ENCODE data around the gene TRIM25. TPM values are rescaled to one million over a fixed set of nuclear protein-coding genes. Genes with fewer than 3 reads are reported as not detected.

TRIM25 gene
- total RNA-seq, 1 donor, result 70.3 TPM

- no peak overlapping the region for H3K4me3 ChIP-seq (ENCODE audit: low read depth, low read length)
- DNase-seq (ENCODE audit: low read depth), result no peak
- no peak for TF ChIP-seq CTCF (IDR thresholded peaks at IDR 0.05; ENCODE audit: insufficient read depth, low read length)
Observed at GRCh38 chr17:56884483-56885311, 29.2 kb downstream of the TRIM25 start.

GRCh38 chr17:56883616-56884015 lies 30.2 kb downstream of the TRIM25 start:
- DNase-seq (ENCODE audit: low read depth), result no peak
- TF ChIP-seq CTCF (IDR thresholded peaks at IDR 0.05; ENCODE audit: insufficient read depth, low read length), result no peak

GRCh38 chr17:56881685-56882295 lies 32.1 kb downstream of the TRIM25 start:
- no peak overlapping the region for H3K4me3 ChIP-seq (ENCODE audit: low read depth, low read length)
- no peak for TF ChIP-seq CTCF (IDR thresholded peaks at IDR 0.05; ENCODE audit: insufficient read depth, low read length)
- no peak for DNase-seq (ENCODE audit: low read depth)

More at GRCh38 chr17:56883616-56884015, 30.2 kb downstream of the TRIM25 start:
- H3K4me3 ChIP-seq (ENCODE audit: low read depth, low read length), result no peak overlapping the region

- DNase-seq (ENCODE audit: low read depth), result no peak
- TF ChIP-seq CTCF (IDR thresholded peaks at IDR 0.05; ENCODE audit: insufficient read depth, low read length), result no peak
- no peak overlapping the region for H3K4me3 ChIP-seq (ENCODE audit: low read depth, low read length)
Observed at GRCh38 chr17:56880571-56880970, 33.3 kb downstream of the TRIM25 start.

GRCh38 chr17:56880133-56880532 lies 33.7 kb downstream of the TRIM25 start:
- TF ChIP-seq CTCF (IDR thresholded peaks at IDR 0.05; ENCODE audit: insufficient read depth, low read length), result no peak
- DNase-seq (ENCODE audit: low read depth), result no peak

GRCh38 chr17:56879280-56879679 lies 34.6 kb downstream of the TRIM25 start:
- TF ChIP-seq CTCF (IDR thresholded peaks at IDR 0.05; ENCODE audit: insufficient read depth, low read length), result no peak
- no peak for DNase-seq (ENCODE audit: low read depth)
- no peak overlapping the region for H3K4me3 ChIP-seq (ENCODE audit: low read depth, low read length)

More at GRCh38 chr17:56880133-56880532, 33.7 kb downstream of the TRIM25 start:
- H3K4me3 ChIP-seq (ENCODE audit: low read depth, low read length), result no peak overlapping the region
